ENCODE data around the gene PRRG2.

PRRG2 gene

GRCh38 chr19:49590971-49591730, 10.0 kb downstream of the PRRG2 start, which contains the start of gene PRR12:
TSS of gene PRR12 (plus strand) at chr19:49591182. CDS start at chr19:49591655, 473 bp downstream.
- TF ChIP-seq POLR2A (IDR thresholded peaks at IDR 0.05; ENCODE audit: low read depth, low read length) (no peak), TAF1 (IDR thresholded peaks at IDR 0.05; ENCODE audit: borderline replicate concordance, low read depth, low read length) (peak; percentile 52; the same call in 1 of the 2 replicates), POLR2AphosphoS5 (IDR thresholded peaks at IDR 0.05; ENCODE audit: low read depth, low read length) (no peak)
- DNase-seq (ENCODE audit: insufficient read length) (peak; percentile 80), FAIRE-seq (no peak)

- FAIRE-seq (peak; percentile 30), DNase-seq (ENCODE audit: insufficient read length) (no peak)
- TF ChIP-seq TAF1 (IDR thresholded peaks at IDR 0.05; ENCODE audit: borderline replicate concordance, low read depth, low read length), result no peak
- no peak for TF ChIP-seq POLR2A (IDR thresholded peaks at IDR 0.05; ENCODE audit: low read depth, low read length)
- no peak for TF ChIP-seq POLR2AphosphoS5 (IDR thresholded peaks at IDR 0.05; ENCODE audit: low read depth, low read length)
These were observed 10.8 kb downstream of the PRRG2 start for GRCh38 chr19:49591731-49592485.

- DNase-seq (ENCODE audit: insufficient read length), result no peak
- TF ChIP-seq POLR2A (IDR thresholded peaks at IDR 0.05; ENCODE audit: low read depth, low read length), result no peak
- TF ChIP-seq POLR2AphosphoS5 (IDR thresholded peaks at IDR 0.05; ENCODE audit: low read depth, low read length), result no peak
- TF ChIP-seq TAF1 (IDR thresholded peaks at IDR 0.05; ENCODE audit: borderline replicate concordance, low read depth, low read length), result no peak
- peak; percentile 74 for FAIRE-seq
These were observed 11.5 kb downstream of the PRRG2 start for GRCh38 chr19:49592486-49593232.

- TF ChIP-seq POLR2A (IDR thresholded peaks at IDR 0.05; ENCODE audit: low read depth, low read length), result no peak
- TF ChIP-seq POLR2AphosphoS5 (IDR thresholded peaks at IDR 0.05; ENCODE audit: low read depth, low read length), result no peak
- TF ChIP-seq TAF1 (IDR thresholded peaks at IDR 0.05; ENCODE audit: borderline replicate concordance, low read depth, low read length), result no peak
- peak; percentile 99 for FAIRE-seq
- DNase-seq (ENCODE audit: insufficient read length), result peak; percentile 100
These were observed 12.4 kb downstream of the PRRG2 start for GRCh38 chr19:49593233-49594113.

GRCh38 chr19:49594157-49594992, 13.3 kb downstream of the PRRG2 start:
- TF ChIP-seq TAF1 (IDR thresholded peaks at IDR 0.05; ENCODE audit: borderline replicate concordance, low read depth, low read length) (no peak), POLR2AphosphoS5 (IDR thresholded peaks at IDR 0.05; ENCODE audit: low read depth, low read length) (no peak), POLR2A (IDR thresholded peaks at IDR 0.05; ENCODE audit: low read depth, low read length) (no peak)
- FAIRE-seq, result no peak
- no peak for DNase-seq (ENCODE audit: insufficient read length)

GRCh38 chr19:49594993-49595818, 14.1 kb downstream of the PRRG2 start:
- DNase-seq (ENCODE audit: insufficient read length) (no peak), FAIRE-seq (no peak)
- no peak for TF ChIP-seq POLR2A (IDR thresholded peaks at IDR 0.05; ENCODE audit: low read depth, low read length)
- TF ChIP-seq POLR2AphosphoS5 (IDR thresholded peaks at IDR 0.05; ENCODE audit: low read depth, low read length), result no peak
- TF ChIP-seq TAF1 (IDR thresholded peaks at IDR 0.05; ENCODE audit: borderline replicate concordance, low read depth, low read length), result no peak

GRCh38 chr19:49595819-49596404, 14.8 kb downstream of the PRRG2 start:
- no peak for DNase-seq (ENCODE audit: insufficient read length)
- no peak for TF ChIP-seq POLR2AphosphoS5 (IDR thresholded peaks at IDR 0.05; ENCODE audit: low read depth, low read length)
- no peak for TF ChIP-seq TAF1 (IDR thresholded peaks at IDR 0.05; ENCODE audit: borderline replicate concordance, low read depth, low read length)
- TF ChIP-seq POLR2A (IDR thresholded peaks at IDR 0.05; ENCODE audit: low read depth, low read length), result no peak
- no peak for FAIRE-seq

- TF ChIP-seq POLR2A (IDR thresholded peaks at IDR 0.05; ENCODE audit: low read depth, low read length) (no peak), POLR2AphosphoS5 (IDR thresholded peaks at IDR 0.05; ENCODE audit: low read depth, low read length) (no peak), TAF1 (IDR thresholded peaks at IDR 0.05; ENCODE audit: borderline replicate concordance, low read depth, low read length) (no peak)
- FAIRE-seq (no peak), DNase-seq (ENCODE audit: insufficient read length) (no peak)
These were observed 15.3 kb downstream of the PRRG2 start for GRCh38 chr19:49596407-49596806.

Measured in GM12892 (cell line).